ENCODE data around the gene SLC25A39.
"Not testable (repeated sequence)": the region's sequence is repeated elsewhere in the genome, so short reads cannot be mapped to it uniquely, and the experiment has no call there.

SLC25A39 gene

GRCh38 chr17:44349553-44350070 is 25.0 kb upstream of the SLC25A39 start:
- no peak overlapping the region for H3K4me3 ChIP-seq (ENCODE audit: low read depth, low read length)
- TF ChIP-seq CTCF (IDR thresholded peaks at IDR 0.05; ENCODE audit: low read depth, low read length), result no peak
- in situ Hi-C loops (cut with HindIII; ENCODE audit: low sequenced_read_pairs), result no loop called here
- no peak for DNase-seq (ENCODE audit: low read depth, low spot score)

GRCh38 chr17:44348988-44349364 is 24.4 kb upstream of the SLC25A39 start:
- no peak overlapping the region for H3K4me3 ChIP-seq (ENCODE audit: low read depth, low read length)
- DNase-seq (ENCODE audit: low read depth, low spot score), result no peak
- no peak for TF ChIP-seq CTCF (IDR thresholded peaks at IDR 0.05; ENCODE audit: low read depth, low read length)
- in situ Hi-C loops (cut with HindIII; ENCODE audit: low sequenced_read_pairs), result no loop called here

- in situ Hi-C loops (cut with HindIII; ENCODE audit: low sequenced_read_pairs), result no loop called here
- no peak overlapping the region for H3K4me3 ChIP-seq (ENCODE audit: low read depth, low read length)
- TF ChIP-seq CTCF (IDR thresholded peaks at IDR 0.05; ENCODE audit: low read depth, low read length), result no peak
- DNase-seq (ENCODE audit: low read depth, low spot score), result peak; percentile 43
These were observed 23.8 kb upstream of the SLC25A39 start for GRCh38 chr17:44348234-44348987.

GRCh38 chr17:44347206-44348055 is 22.8 kb upstream of the SLC25A39 start:
- in situ Hi-C loops (cut with HindIII; ENCODE audit: low sequenced_read_pairs); DNase-seq (ENCODE audit: low read depth, low spot score); H3K4me3 ChIP-seq (ENCODE audit: low read depth, low read length): not testable (repeated sequence)

GRCh38 chr17:44346064-44346844 is 21.6 kb upstream of the SLC25A39 start:
- in situ Hi-C loops (cut with HindIII; ENCODE audit: low sequenced_read_pairs), result no loop called here
- DNase-seq (ENCODE audit: low read depth, low spot score), result no peak
- H3K4me3 ChIP-seq (ENCODE audit: low read depth, low read length), result peak overlapping the region; percentile 95
- no peak for TF ChIP-seq CTCF (IDR thresholded peaks at IDR 0.05; ENCODE audit: low read depth, low read length)

- in situ Hi-C loops (cut with HindIII; ENCODE audit: low sequenced_read_pairs), result no loop called here
- peak overlapping the region; percentile 95 for H3K4me3 ChIP-seq (ENCODE audit: low read depth, low read length)
- TF ChIP-seq CTCF (IDR thresholded peaks at IDR 0.05; ENCODE audit: low read depth, low read length), result peak; percentile 58
- peak; percentile 56 for DNase-seq (ENCODE audit: low read depth, low spot score)
These were observed 20.9 kb upstream of the SLC25A39 start for GRCh38 chr17:44345454-44346026.

Data from astrocyte of the spinal cord (primary cell).